ENCODE results near the gene PDLIM5.

Gene PDLIM5

DNA sequence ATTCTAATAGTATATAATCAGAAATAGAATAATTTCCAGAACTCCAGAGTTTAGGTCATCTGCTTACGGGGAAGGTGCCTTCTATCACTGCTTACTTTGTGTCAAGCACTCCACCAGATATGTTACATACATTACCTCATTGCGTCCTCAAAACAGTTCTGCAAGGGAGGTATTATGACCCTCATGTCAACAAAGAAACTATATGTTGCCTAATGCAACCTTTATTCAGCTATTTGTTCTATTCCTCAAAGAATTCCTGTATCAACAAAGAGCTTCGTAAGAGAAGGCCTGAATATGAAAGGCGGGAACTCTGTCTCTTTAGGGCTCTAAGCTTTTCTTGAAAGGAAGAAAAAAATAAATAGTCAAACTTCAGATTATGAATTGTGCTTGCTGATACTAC lies 114.7 kb downstream of the PDLIM5 start:
- no peaks in the 10 kb centered on the region for H3K9me3 ChIP-seq (replicated peaks in 1 of 11)
- no peak overlapping the region for H3K4me2 ChIP-seq
- no peak overlapping the region for H3K4me3 ChIP-seq
- no peaks in the 10 kb centered on the region for H3K36me3 ChIP-seq
- H4K20me1 ChIP-seq: peaks cover 0 to 44% (median 0%) of the 10 kb centered on the region in 11 experiments; a peak in 3 of 22 replicates
- peaks cover 0 to 14% (median 0%) of the 10 kb centered on the region in 10 experiments; a peak in 5 of 20 replicates for H3K4me1 ChIP-seq
- H3K27ac ChIP-seq: no peak overlapping the region
- no peak overlapping the region for H3K9ac ChIP-seq
- H3K27me3 ChIP-seq: no peaks in the 10 kb centered on the region
- TF ChIP-seq Cebpa-rat (IDR thresholded peaks at IDR 0.05): no peak

DNA sequence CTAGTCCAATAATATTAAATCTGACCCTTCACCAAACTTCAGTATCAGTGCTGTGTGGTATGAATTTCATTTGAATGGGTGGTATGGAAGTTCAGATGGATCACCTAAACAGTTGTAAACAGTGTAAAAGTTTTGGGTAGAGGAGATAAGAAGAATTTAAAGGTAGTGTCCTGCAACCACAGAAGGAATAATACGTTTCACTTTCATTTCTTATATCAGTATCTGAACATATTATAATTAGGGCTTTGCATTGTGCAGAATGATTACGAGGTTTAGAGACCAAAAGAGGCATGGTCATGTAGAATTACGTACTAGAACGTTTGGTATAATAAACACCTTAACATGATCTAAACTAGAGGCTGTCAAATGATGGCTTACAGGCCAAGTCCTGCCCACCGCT lies 116.1 kb downstream of the PDLIM5 start:
- Histone ChIP-seq H3K4me3 (no peak overlapping the region), H3K36me3 (no peaks in the 10 kb centered on the region), H3K9ac (no peak overlapping the region), H3K9me3 (replicated peaks in 1 of 11) (no peaks in the 10 kb centered on the region), H3K4me2 (no peak overlapping the region), H3K27ac (no peak overlapping the region), H4K20me1 (peaks cover 0 to 42% (median 0%) of the 10 kb centered on the region in 11 experiments; a peak in 2 of 22 replicates), H3K4me1 (peaks cover 0 to 6% (median 0%) of the 10 kb centered on the region in 10 experiments; a peak in 2 of 20 replicates), H3K27me3 (no peaks in the 10 kb centered on the region)
- TF ChIP-seq Cebpa-rat (IDR thresholded peaks at IDR 0.05): no peak

DNA sequence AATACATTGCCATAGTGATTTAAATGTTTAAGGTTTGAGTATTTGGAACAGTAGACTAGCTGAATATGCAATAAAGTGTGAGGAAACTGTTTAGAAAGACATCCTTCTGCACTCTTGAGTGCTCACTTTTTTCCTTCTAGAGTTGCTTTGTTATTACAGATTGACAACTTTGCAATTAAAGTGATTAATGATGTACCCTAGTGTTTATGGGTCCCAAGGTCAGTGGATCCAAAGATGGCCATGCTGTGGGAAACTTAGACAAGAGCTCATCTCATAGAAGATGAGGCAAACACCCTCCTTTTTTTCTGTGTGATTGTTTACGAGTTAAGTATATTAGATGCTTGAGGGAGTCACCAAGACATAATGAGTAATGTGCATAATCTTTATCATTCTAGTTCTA lies 118.8 kb downstream of the PDLIM5 start:
- Histone ChIP-seq H4K20me1 (peaks cover 0 to 36% (median 0%) of the 10 kb centered on the region in 11 experiments; a peak in 2 of 22 replicates), H3K4me2 (no peak overlapping the region), H3K27ac (no peak overlapping the region)

DNA sequence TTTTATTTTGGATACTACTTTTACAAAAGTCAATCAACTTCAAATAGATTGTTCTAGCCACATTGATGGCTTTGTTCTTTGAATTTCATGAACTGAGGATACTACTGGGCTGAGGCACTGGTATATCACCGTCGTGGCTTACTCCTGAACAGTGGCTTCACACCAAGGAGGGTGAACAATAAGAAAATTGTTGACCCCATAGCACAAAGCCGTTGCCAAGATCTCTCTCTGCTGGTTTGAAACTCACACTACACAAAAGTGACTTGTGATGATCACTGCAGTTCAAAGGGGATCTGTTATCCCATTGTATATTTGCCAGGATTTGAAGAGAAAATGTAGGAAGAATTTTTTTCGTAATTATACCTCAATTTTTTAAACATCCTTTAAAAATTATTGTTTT lies 119.6 kb downstream of the PDLIM5 start:
- Histone ChIP-seq H3K4me3 (no peak overlapping the region), H3K4me2 (no peak overlapping the region), H4K20me1 (peaks cover 0 to 36% (median 0%) of the 10 kb centered on the region in 11 experiments; a peak in 2 of 22 replicates), H3K27me3 (no peaks in the 10 kb centered on the region), H3K9ac (no peak overlapping the region), H3K27ac (no peak overlapping the region), H3K4me1 (peaks cover 0 to 13% (median 0%) of the 10 kb centered on the region in 10 experiments; a peak in 2 of 20 replicates), H3K36me3 (peaks cover 0 to 13% (median 0%) of the 10 kb centered on the region in 11 experiments; a peak in 4 of 22 replicates), H3K9me3 (replicated peaks in 1 of 11) (no peaks in the 10 kb centered on the region)
- TF ChIP-seq Cebpa-rat (IDR thresholded peaks at IDR 0.05): no peak

More for the DNA sequence above, 118.8 kb downstream of the PDLIM5 start:
- H3K27me3 ChIP-seq: no peaks in the 10 kb centered on the region
- H3K4me1 ChIP-seq: peaks cover 0 to 6% (median 0%) of the 10 kb centered on the region in 10 experiments; a peak in 1 of 20 replicates
- H3K36me3 ChIP-seq: peaks cover 0 to 7% (median 0%) of the 10 kb centered on the region in 11 experiments; a peak in 4 of 22 replicates
- TF ChIP-seq Cebpa-rat (IDR thresholded peaks at IDR 0.05): no peak
- H3K9ac ChIP-seq: no peak overlapping the region
- no peak overlapping the region for H3K4me3 ChIP-seq
- H3K9me3 ChIP-seq (replicated peaks in 1 of 11): no peaks in the 10 kb centered on the region

DNA sequence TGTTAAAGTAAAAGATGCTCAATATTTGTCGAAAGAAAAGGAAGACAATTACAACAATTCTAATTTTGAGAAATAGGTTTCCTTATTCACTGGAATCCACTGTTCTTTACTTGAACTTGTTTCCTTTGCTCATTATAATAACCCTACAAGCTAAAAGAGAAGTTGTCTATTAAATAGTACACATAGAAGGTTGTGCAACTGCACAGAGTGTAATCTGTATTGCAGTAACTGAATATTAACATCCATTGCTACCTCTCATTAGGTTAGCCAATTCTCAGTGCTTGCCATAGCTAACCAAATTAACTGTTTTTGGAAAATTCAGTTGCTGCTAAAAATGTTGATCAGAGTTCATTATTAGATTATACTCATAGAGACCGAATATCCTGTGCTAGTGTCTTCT lies 120.0 kb downstream of the PDLIM5 start:
- Histone ChIP-seq H3K9ac (no peak overlapping the region), H3K27me3 (no peaks in the 10 kb centered on the region), H3K4me1 (peaks cover 0 to 13% (median 0%) of the 10 kb centered on the region in 10 experiments; a peak in 2 of 20 replicates), H3K36me3 (peaks cover 0 to 13% (median 0%) of the 10 kb centered on the region in 11 experiments; a peak in 4 of 22 replicates), H3K4me3 (no peak overlapping the region), H3K9me3 (replicated peaks in 1 of 11) (no peaks in the 10 kb centered on the region), H4K20me1 (peaks cover 0 to 34% (median 0%) of the 10 kb centered on the region in 11 experiments; a peak in 2 of 22 replicates), H3K4me2 (no peak overlapping the region), H3K27ac (no peak overlapping the region)
- no peak for TF ChIP-seq Cebpa-rat (IDR thresholded peaks at IDR 0.05)

DNA sequence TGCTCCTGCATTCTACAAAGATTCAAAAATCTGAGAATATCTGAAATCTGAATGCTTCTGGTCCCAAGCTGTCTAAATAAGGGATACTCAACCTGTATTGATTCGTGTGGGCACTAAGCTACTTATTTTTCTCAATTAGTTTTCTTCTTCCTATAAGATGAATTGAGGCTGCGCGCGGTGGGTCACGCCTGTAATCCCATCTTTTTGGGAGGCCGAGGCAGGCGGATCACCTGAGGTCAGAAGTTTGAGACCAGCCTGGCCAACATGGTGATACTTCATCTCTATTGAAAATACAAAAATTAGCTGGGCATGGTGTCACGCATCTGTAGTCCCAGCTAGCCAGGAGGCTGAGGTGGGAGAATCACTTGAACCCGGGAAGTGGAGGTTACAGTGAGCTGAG lies 122.3 kb downstream of the PDLIM5 start:
- Histone ChIP-seq H4K20me1 (peaks cover 0 to 34% (median 0%) of the 10 kb centered on the region in 11 experiments; a peak in 2 of 22 replicates), H3K4me1 (peaks cover 0 to 13% (median 0%) of the 10 kb centered on the region in 10 experiments; a peak in 2 of 20 replicates), H3K27me3 (no peaks in the 10 kb centered on the region), H3K36me3 (peaks cover 0 to 13% (median 0%) of the 10 kb centered on the region in 11 experiments; a peak in 4 of 22 replicates), H3K4me3 (no peak overlapping the region), H3K9ac (no peak overlapping the region), H3K9me3 (replicated peaks in 1 of 11) (no peaks in the 10 kb centered on the region), H3K27ac (no peak overlapping the region), H3K4me2 (no peak overlapping the region)
- TF ChIP-seq Cebpa-rat (IDR thresholded peaks at IDR 0.05): no peak

DNA sequence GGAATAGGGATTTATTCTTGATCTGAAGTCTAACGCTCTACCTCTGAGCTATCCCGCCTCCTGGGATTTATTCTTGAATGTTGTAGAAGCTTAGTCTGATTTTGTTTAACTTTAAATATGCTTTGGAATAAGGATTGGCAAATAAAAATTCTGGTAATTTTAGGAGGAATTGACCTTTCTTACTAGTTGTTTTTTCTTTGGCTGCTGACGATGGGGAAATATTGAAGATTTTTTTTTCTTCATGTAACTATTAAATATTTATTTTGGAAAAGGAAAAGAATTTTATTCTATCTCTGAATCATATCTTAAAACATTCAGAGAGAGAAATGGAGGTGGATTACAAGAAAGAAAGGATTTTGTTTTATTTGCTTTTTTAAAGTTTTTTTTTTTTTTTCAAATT lies 122.9 kb downstream of the PDLIM5 start:
- TF ChIP-seq Cebpa-rat (IDR thresholded peaks at IDR 0.05): no peak
- H3K27me3 ChIP-seq: no peaks in the 10 kb centered on the region
- no peak overlapping the region for H3K4me3 ChIP-seq
- peaks cover 0 to 34% (median 0%) of the 10 kb centered on the region in 11 experiments; a peak in 2 of 22 replicates for H4K20me1 ChIP-seq
- peaks cover 0 to 13% (median 0%) of the 10 kb centered on the region in 10 experiments; a peak in 2 of 20 replicates for H3K4me1 ChIP-seq
- H3K27ac ChIP-seq: no peak overlapping the region
- H3K4me2 ChIP-seq: no peak overlapping the region
- no peaks in the 10 kb centered on the region for H3K9me3 ChIP-seq (replicated peaks in 1 of 11)
- peaks cover 0 to 13% (median 0%) of the 10 kb centered on the region in 11 experiments; a peak in 4 of 22 replicates for H3K36me3 ChIP-seq
- no peak overlapping the region for H3K9ac ChIP-seq

DNA sequence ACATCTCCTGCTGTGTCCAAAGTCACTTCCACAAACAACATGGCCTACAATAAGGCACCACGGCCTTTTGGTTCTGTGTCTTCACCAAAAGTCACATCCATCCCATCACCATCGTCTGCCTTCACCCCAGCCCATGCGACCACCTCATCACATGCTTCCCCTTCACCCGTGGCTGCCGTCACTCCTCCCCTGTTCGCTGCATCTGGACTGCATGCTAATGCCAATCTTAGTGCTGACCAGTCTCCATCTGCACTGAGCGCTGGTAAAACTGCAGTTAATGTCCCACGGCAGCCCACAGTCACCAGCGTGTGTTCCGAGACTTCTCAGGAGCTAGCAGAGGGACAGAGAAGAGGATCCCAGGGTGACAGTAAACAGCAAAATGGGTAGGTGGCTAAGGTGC lies 123.9 kb downstream of the PDLIM5 start:
- no peak for TF ChIP-seq Cebpa-rat (IDR thresholded peaks at IDR 0.05)
- Histone ChIP-seq H3K4me1 (peaks cover 0 to 13% (median 0%) of the 10 kb centered on the region in 10 experiments; a peak in 2 of 20 replicates), H3K4me3 (no peak overlapping the region), H3K27ac (no peak overlapping the region), H3K4me2 (no peak overlapping the region), H3K36me3 (peaks cover 0 to 13% (median 0%) of the 10 kb centered on the region in 11 experiments; a peak in 4 of 22 replicates), H4K20me1 (peaks cover 0 to 27% (median 0%) of the 10 kb centered on the region in 11 experiments; a peak in 2 of 22 replicates), H3K9me3 (replicated peaks in 1 of 11) (no peaks in the 10 kb centered on the region), H3K9ac (no peak overlapping the region), H3K27me3 (no peaks in the 10 kb centered on the region)

DNA sequence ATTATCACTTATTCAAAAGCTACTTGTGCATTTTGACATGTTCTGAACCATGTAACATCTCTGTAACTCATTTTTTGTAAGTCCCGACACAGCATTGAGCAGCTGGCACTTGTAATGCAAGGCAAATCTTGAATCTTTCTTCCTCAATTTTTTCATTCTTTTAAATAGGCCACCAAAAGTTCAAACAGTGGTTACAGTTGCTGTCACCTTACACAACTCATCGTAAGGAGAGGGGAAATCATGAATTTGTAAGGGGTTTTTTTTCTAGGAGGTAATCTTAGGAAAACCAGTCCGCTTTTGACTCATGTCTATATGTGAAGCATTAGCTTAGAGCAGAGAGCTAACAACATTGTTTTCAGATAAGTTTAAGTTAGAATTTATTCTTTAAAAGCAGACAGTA lies 124.5 kb downstream of the PDLIM5 start:
- no peak for TF ChIP-seq Cebpa-rat (IDR thresholded peaks at IDR 0.05)
- H3K9me3 ChIP-seq (replicated peaks in 1 of 11): no peaks in the 10 kb centered on the region
- H3K4me2 ChIP-seq: no peak overlapping the region
- H3K4me1 ChIP-seq: peaks cover 0 to 12% (median 0%) of the 10 kb centered on the region in 10 experiments; a peak in 2 of 20 replicates
- peaks cover 0 to 13% (median 0%) of the 10 kb centered on the region in 11 experiments; a peak in 4 of 22 replicates for H3K36me3 ChIP-seq
- no peak overlapping the region for H3K9ac ChIP-seq
- no peak overlapping the region for H3K4me3 ChIP-seq
- H3K27ac ChIP-seq: no peak overlapping the region
- H4K20me1 ChIP-seq: peaks cover 0 to 22% (median 0%) of the 10 kb centered on the region in 11 experiments; a peak in 2 of 22 replicates
- H3K27me3 ChIP-seq: no peaks in the 10 kb centered on the region
